ENCODE measurements around the gene NECAB3.
A peak's percentile ranks its signal among the peaks of the same experiment; 100 is the strongest.

Gene NECAB3

GRCh38 chr20:33663161-33664084 lies 10.8 kb downstream of the NECAB3 start:
- peak; percentile 52 for DNase-seq

GRCh38 chr20:33662172-33662571 lies 12.1 kb downstream of the NECAB3 start, which contains the start of gene C20orf144:
Gene C20orf144 (plus strand): TSS chr20:33662327. CDS start chr20:33662346, 19 bp downstream.
- DNase-seq = no peak

- no peak for DNase-seq
These were observed 13.6 kb downstream of the NECAB3 start for GRCh38 chr20:33660685-33661058.

GRCh38 chr20:33660035-33660684 lies 14.1 kb downstream of the NECAB3 start:
- DNase-seq = no peak

- no peak for DNase-seq
These were observed 14.7 kb downstream of the NECAB3 start for GRCh38 chr20:33659341-33660034.

- no peak for DNase-seq
These were observed 15.3 kb downstream of the NECAB3 start for GRCh38 chr20:33658929-33659328.

- DNase-seq = no peak
These were observed 15.7 kb downstream of the NECAB3 start for GRCh38 chr20:33658510-33658909.

GRCh38 chr20:33657704-33658095 lies 16.5 kb downstream of the NECAB3 start:
- DNase-seq = no peak

GRCh38 chr20:33656783-33657703 lies 17.2 kb downstream of the NECAB3 start:
- DNase-seq = no peak

GRCh38 chr20:33656010-33656782 lies 18.0 kb downstream of the NECAB3 start:
- DNase-seq = no peak

GRCh38 chr20:33655164-33655563 lies 19.1 kb downstream of the NECAB3 start:
- DNase-seq = no peak

GRCh38 chr20:33654680-33655161 lies 19.5 kb downstream of the NECAB3 start:
- DNase-seq = no peak

- no peak for DNase-seq
These were observed 20.2 kb downstream of the NECAB3 start for GRCh38 chr20:33653900-33654596.

GRCh38 chr20:33653218-33653899 lies 20.9 kb downstream of the NECAB3 start:
- no peak for DNase-seq

- DNase-seq = no peak
These were observed 22.6 kb downstream of the NECAB3 start for GRCh38 chr20:33651562-33652048.

GRCh38 chr20:33650753-33651561 lies 23.3 kb downstream of the NECAB3 start:
- no peak for DNase-seq

- no peak for DNase-seq
These were observed 24.0 kb downstream of the NECAB3 start for GRCh38 chr20:33650111-33650752.

- DNase-seq = no peak
These were observed 25.0 kb downstream of the NECAB3 start for GRCh38 chr20:33649201-33649681.

Data from effector CD8-positive, alpha-beta T cell (primary cell).